SHP77 treated with DMSO at 0.1 percent for 48 hours (cell line): ENCODE results near the gene RPL39L.
"Not testable (repeated sequence)": the region's sequence is repeated elsewhere in the genome, so short reads cannot be mapped to it uniquely, and the experiment has no call there.

Source experiments
- DNase-seq: peaks from one replicate; lab custom pipeline; 2025; lab: John Stamatoyannopoulos, UW

The RPL39L gene

GRCh38 chr3:187139895-187140253 lies 578 bp upstream of the RPL39L start:
- no peak for DNase-seq

DNA sequence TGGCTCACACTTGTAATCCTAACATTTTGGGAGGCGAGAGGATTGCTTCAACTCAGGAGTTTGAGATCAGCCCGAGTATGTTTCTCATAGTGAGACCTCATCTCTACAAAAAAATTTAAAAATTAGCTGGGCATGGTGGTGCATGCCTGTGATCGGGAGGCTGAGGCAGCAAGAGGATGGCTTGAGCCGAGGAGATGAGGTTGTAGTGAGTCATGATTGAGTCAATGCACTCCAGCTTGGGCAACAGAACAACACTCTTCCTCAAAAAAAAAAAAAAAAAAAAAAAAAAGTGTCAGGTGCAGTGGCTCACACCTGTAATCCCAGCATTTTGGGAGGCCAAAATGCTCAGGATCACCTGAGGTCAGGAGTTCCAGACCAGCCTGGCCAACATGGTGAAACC lies 2.4 kb downstream of the RPL39L start:
- no peak for DNase-seq

DNA sequence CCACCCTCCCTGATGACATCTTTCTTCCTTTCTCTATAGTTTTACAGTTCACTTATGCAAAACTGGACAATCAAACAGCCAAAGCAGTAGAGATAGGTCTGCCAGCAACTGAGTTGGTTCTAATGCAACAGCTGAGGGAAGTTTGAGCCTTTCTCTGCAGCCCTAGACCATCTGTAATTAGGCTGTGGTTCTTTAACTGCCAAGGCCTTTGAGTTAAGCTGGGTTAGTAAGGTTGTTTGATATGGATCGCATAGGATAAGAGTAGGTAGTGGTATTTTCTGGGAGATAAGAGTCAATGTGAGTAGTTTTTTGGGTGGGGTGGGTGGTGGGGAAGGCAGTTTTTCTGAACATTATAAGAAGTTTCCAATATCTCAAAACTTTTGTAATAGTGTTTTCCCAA lies 3.0 kb downstream of the RPL39L start:
- no peak for DNase-seq

- not testable (repeated sequence) for DNase-seq
These were observed 4.1 kb downstream of the RPL39L start for GRCh38 chr3:187135172-187135690.

DNA sequence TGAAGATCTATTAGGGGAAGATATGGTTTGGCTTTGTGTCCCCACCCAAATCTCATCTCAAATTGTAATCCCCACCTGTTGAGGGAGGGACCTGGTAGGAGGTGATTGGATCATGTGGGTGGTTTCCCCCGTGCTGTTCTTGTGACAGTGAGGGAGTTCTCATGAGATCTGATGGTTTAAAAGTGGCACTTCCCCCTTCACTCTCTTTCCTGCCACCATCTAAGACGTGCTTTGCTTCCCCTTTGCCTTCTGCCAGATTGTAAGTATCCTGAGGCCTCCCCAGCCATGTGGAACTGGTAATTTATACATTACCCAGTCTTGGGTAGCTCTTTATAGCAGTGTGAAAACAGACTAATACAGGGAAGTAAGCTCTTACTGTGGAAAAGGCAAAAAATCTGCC lies 6.1 kb downstream of the RPL39L start:
- DNase-seq, result not testable (repeated sequence)

DNA sequence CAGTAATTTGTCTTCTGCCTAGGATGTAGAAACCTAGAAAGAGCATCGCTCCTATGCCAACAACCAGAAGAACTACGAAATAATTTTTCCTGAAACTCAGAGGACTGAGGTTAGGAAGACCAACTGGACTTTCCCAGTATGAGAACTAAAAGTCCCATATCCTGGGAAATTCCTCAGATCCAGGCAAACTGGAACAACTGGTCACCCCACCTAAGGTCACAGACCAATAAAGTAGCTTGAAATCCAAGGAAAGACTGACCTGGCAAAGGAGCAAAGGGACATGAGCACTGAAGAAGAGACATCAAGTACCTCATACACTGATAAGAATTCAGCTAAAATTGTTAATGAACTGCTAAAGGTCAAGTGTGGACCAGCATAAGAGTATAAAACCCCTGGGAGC lies 6.6 kb downstream of the RPL39L start:
- no peak for DNase-seq

DNA sequence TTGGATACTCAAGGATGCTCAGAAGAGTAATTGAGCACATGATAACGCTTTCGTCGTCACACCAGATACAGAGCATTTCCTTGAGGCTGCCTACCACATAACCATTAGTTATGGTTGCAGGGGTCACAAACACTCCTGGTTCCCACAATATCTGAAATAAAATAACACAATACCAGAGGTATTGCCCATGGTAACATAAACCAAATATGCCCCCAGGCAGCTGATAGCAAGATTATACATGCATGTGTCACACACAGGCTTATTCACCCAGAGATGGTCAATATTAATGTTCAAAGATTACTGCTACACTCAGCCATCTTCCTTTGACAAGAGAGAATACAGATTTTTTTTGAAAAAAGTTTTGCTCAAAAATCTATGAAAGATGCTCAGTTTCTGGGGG lies 7.3 kb downstream of the RPL39L start:
- DNase-seq, result no peak

DNA sequence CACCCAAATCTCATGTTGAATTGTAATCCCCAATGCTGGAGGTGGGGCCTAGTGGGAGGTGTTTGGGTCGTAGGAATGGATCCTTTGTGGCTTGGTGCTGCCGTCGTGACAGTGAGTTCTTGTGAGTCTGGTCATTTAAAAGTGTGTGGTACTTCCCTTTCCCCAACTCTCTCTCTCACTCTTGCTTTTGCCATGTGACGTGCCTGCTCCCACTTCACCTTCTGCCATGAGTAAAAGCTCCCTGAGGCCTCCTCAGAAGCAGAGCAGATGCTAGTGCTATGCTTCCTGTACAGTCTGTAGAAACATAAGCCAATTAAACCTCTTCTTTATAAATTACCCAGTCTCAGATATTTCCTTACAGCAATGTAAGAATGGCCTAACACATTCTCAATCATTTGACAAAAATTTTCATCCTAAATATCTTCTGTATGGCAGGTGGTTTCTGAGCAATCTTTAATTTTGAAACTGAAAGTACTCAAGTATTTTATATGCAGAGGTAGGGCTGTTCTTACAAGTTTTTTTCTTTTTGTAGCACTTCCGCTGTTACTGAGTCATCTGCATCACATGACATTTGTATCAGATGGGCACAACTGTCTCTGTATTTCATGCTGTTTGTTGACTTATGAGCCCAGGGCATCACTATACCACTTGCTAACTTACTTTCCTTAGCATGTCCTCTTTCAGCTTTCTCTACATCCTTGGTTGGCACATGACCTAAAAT lies 8.8 kb downstream of the RPL39L start:
- no peak for DNase-seq

DNA sequence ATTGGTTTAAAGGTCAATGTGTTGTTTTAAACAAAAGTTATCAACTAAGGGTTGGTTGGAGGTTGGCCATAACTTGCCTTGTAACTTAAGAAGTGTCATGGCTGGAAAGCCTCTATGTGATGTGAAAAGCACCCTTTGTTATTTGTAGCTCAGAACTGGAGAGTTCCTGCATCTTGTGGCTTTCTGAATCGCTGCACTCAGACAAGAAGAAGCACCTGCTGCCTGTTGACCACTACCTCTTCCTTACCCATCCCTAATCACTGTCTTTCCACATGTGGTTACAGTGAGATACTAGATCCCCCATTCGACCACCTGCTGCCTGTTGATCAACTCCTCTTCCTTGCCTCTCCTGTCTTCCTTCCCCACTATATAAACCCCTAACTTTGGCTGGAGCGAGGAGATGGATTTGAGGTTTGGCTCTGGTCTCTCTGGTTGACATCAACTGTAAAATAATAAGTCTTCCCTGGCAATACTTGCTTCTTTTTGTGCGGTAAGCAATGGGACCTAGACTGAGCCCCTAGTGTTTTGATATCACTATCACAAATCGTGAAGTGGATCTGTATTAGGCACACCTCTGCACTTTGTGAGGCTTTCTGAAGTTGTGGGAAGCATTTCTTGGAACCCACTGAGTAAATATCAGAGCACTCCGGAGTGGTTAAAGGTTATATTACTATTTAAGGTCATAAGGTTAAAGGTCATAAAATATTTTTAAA lies 13.8 kb downstream of the RPL39L start:
- no peak for DNase-seq

DNA sequence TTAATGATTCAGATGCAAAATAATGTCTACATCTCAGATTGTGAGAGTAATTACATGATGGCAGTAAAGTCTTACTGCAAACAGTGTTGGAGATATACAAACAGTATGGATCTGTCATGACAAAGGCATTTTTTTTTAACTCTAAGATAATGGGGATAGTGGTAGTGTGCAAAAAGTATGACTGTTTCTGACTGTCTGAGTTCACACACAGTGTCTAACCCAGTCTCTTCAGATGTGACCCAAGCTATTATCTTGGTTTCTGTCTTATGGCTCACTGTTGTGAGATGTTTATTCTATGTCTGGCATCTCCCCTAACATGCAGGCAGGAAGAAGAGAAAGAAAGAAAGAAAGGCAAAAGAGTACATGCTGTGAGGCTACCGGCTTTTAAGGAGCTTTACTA lies 17.0 kb downstream of the RPL39L start:
- no peak for DNase-seq

DNA sequence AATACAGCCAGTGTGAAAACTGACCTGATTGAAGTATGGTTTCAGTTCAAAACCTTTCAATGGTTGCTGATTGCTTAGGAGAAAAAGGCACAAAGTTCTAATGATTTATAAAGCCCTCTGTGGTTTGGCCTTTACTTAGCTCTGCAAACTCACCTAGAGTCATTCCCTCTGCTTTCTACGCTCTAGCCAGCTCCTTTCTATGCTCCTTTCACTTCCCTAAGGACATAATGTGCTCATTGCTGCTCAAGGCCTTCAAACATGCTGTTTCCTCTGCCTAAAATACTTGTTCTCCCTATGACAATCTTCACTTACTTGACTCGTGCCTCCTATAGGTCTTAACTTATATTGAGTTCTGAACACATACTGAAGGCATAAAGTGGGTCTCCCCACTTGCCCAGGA lies 19.0 kb downstream of the RPL39L start:
- DNase-seq, result no peak

- DNase-seq, result no peak
These were observed 24.8 kb downstream of the RPL39L start for GRCh38 chr3:187114511-187114910.

DNA sequence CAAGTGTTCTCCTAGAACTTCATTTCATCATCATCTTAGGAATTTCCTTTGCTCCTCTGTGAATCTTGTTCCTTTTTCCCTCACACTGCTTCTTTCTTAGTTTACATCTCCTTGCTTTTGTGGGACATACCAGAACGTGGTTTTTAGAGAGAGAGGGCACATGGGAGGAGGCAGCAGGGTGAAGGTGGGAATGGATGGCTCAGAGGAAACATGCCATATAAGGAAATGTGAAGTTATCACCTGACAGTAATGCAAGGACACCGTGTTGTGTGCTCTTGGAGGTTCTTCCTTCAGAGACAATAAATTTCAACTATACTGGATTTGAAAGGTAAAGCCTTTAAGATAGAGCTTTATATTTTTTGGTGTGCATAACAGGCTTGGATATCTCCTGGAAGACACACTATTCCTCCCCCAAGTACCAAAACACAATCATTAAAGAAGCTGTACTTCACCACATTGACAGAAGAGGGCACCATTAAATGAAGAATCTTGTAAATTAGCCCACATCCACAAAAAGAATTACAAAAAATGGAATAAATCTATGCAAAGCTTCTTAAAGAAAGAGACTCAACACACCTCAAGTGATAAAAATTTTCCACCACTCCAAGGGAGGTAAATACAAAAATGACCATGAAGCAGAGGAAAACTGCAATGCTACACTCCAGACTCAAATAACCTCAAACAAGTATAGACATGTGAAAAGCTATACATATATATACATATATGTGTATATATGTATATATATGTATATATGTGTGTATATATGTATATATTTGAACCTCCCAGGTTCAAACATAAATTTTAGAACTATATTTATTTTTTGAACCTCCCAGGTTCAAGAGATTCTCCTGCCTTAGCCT lies 26.1 kb downstream of the RPL39L start:
- no peak for DNase-seq

DNA sequence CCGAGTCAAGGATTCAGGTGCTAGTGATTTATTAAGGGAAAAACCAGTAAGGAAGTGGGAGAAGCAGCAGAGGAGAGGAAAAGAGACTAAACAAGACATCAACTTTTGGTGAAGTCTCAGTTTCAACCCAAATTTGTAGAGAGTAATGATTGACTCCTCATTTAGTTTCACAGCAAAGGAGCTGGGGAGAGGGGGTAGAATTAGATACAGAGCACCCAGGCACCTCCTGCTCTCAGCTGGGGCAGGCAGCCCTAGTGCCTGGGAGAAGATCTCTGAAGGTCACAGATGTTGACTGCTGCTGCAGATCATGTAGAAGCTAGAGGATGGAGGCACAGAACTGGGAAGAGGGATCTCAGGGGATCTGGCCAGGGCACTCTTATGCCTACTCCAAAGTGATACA lies 29.1 kb downstream of the RPL39L start:
- DNase-seq, result no peak

DNA sequence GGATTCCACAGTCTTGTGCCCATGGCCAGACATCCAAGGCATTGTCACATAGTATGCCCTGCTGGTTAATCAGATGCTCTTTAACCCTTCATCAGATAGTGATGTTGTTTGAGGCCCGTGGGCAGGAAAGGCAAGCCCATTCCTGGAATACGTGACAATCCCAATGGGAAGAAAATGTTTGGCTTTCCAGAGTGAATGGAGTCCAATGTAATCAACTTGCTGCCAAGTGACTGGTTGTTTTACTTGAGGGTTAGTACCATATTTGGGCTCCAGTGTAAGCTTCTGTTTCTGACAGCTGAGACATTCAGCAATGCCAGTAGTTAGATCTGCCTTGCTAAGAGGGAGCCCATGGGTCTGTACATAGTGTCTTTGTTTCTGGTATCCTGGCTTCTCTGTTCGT lies 31.3 kb downstream of the RPL39L start:
- no peak for DNase-seq

DNA sequence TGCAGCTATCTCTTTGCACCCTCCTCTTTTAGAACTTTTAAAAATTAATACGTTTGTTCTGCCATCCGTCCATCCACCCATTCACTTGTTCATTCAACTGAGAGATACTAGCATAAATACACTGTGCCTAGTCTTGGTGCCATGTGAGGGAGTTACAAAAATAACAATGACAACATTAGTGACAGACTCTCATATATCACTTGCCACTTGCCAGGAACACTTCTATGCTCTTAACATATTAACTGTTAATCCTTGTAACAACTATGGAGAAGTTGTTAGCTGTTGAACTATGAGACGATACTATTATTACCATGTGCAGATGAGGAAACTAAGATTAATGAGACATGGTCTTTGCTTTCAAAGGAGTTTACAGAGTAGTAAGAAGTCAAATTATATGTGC lies 33.6 kb downstream of the RPL39L start:
- no peak for DNase-seq

DNA sequence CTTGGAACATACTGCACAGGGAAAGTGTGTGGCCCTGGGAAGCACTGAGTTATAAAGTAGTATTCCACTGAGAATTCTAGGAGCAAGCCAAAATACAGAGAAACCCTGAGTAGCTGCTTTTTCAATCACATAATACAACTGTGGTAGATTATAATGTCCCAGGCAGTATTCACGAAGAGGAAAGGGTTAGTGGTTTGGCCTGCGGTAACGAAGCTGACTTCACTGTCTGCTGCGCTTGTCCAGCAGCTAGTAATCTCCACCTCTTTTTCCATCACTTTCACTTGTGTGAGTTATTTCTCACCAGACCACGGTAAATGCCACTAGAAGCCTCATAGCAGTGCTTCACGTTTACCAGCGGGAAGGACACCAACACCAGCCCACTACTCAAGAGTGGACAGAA lies 34.4 kb downstream of the RPL39L start:
- no peak for DNase-seq

GRCh38 chr3:187104342-187104741 lies 35.0 kb downstream of the RPL39L start:
- no peak for DNase-seq

GRCh38 chr3:187103251-187103650 lies 36.0 kb downstream of the RPL39L start:
- no peak for DNase-seq

- DNase-seq, result no peak
These were observed 37.1 kb downstream of the RPL39L start for GRCh38 chr3:187102073-187102634.

DNA sequence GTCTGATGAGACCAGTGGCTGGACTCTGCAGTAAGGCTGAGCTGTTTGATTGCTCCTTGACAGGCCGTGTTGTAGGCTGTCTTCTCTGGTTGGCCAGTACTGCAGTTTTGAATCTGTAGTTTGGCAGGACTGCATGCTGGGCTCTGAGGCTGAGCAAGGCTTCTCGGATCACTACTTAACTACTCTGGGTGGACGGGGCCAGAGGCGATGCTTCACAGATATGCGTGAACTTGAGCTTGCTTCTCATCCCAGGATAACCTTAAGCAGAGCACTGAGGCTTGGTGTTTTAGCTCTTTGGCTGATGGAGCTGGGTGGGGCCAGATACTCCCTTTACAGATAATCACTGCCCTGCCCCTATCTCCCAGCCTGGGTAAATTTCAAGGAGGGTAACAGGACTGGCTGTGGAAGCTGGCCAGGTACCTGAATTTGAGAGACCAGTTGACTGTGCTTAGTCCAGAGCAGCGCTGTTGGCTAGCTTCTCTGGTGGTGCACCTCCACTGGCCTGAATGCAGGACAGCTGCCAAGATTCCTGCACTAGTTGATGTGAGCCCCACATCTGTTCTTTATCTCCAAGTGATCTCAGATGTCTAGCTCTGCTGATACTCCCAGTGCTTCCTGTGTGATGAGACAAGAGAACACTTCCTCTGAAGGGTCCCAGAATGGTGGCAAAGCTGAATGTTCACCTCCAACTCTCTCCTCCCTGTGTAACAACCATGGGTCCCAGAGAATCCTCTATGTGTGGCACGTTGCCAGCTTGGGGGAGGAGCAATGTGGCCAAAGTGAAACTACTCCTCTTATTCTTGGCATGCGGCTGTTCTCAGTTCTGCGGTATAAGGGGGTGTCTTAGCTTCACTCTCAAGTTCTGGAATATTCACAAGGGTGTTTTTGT lies 37.9 kb downstream of the RPL39L start:
- DNase-seq, result no peak
